ENCODE data around the gene GULP1. TPM values are rescaled to one million over a fixed set of nuclear protein-coding genes. Genes with fewer than 3 reads are reported as not detected.
"Not testable (repeated sequence)": the region's sequence is repeated elsewhere in the genome, so short reads cannot be mapped to it uniquely, and the experiment has no call there.

The GULP1 gene
- total RNA-seq, 1 donor = 42.7 TPM

- TF ChIP-seq, protein P1, sequence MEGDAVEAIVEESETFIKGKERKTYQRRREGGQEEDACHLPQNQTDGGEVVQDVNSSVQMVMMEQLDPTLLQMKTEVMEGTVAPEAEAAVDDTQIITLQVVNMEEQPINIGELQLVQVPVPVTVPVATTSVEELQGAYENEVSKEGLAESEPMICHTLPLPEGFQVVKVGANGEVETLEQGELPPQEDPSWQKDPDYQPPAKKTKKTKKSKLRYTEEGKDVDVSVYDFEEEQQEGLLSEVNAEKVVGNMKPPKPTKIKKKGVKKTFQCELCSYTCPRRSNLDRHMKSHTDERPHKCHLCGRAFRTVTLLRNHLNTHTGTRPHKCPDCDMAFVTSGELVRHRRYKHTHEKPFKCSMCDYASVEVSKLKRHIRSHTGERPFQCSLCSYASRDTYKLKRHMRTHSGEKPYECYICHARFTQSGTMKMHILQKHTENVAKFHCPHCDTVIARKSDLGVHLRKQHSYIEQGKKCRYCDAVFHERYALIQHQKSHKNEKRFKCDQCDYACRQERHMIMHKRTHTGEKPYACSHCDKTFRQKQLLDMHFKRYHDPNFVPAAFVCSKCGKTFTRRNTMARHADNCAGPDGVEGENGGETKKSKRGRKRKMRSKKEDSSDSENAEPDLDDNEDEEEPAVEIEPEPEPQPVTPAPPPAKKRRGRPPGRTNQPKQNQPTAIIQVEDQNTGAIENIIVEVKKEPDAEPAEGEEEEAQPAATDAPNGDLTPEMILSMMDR (IDR thresholded peaks at IDR 0.05; ENCODE audit: insufficient read depth, low read length) = no peak
- DNase-seq (ENCODE audit: low read depth) = no peak
- no peak overlapping the region for H3K4me3 ChIP-seq (ENCODE audit: low read depth, low read length)
Measured at GRCh38 chr2:188459061-188459460, 167.4 kb downstream of the GULP1 start.

- H3K4me3 ChIP-seq (ENCODE audit: low read depth, low read length); DNase-seq (ENCODE audit: low read depth): not testable (repeated sequence)
Measured at GRCh38 chr2:188466078-188466477, 174.4 kb downstream of the GULP1 start.

DNA sequence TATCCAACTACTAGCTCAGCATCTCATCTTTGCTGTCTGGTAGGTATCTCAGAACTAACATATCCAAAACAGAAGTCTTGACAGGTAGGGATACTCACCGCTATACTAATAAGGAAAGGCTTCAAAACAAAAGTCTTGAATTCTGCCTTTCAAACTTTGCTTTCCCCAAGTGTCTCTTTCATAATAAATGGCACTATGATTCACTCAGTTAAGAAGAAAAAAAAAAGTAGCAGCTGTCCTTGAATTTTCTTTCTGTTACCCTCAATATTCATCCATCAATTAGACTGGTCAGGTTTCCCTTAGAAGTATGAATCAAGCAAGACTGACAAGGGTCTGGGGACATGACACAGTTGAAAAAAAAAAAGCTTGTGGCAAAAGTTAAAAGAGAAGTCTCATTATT, 175.1 kb downstream of the GULP1 start:
- no peak overlapping the region for H3K4me3 ChIP-seq (ENCODE audit: low read depth, low read length)
- TF ChIP-seq, protein P1 (IDR thresholded peaks at IDR 0.05; ENCODE audit: insufficient read depth, low read length) = no peak
- DNase-seq (ENCODE audit: low read depth) = no peak

- DNase-seq (ENCODE audit: low read depth) = no peak
- H3K4me3 ChIP-seq (ENCODE audit: low read depth, low read length) = no peak overlapping the region
- TF ChIP-seq, protein P1 (IDR thresholded peaks at IDR 0.05; ENCODE audit: insufficient read depth, low read length) = no peak
Measured at GRCh38 chr2:188471166-188471565, 179.5 kb downstream of the GULP1 start.

DNA sequence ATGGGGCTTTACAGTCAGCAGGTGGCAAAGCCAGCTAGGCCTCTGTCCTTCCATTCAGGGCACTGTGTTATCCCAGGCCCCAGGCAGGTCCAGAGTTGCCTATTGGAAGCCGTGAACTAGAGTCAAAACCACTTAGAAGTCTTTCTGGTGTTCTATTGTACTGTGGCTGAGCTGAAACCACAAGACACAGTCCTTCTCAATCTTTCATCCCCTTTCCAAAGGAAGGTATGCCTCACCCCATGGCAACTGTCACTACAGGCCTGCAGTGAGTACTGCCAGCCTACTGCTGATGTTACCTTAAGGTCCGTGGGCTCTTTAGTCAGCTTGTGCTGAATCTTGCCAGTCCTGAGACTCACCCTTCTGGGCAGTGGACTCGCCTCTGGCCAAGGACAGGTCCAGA, 181.6 kb downstream of the GULP1 start:
- H3K4me3 ChIP-seq (ENCODE audit: low read depth, low read length) = no peak overlapping the region
- TF ChIP-seq, protein P1 (IDR thresholded peaks at IDR 0.05; ENCODE audit: insufficient read depth, low read length) = no peak
- DNase-seq (ENCODE audit: low read depth) = no peak

GRCh38 chr2:188474316-188474715, 182.6 kb downstream of the GULP1 start:
- no peak overlapping the region for H3K4me3 ChIP-seq (ENCODE audit: low read depth, low read length)
- TF ChIP-seq, protein P1 (IDR thresholded peaks at IDR 0.05; ENCODE audit: insufficient read depth, low read length) = no peak
- no peak for DNase-seq (ENCODE audit: low read depth)

DNA sequence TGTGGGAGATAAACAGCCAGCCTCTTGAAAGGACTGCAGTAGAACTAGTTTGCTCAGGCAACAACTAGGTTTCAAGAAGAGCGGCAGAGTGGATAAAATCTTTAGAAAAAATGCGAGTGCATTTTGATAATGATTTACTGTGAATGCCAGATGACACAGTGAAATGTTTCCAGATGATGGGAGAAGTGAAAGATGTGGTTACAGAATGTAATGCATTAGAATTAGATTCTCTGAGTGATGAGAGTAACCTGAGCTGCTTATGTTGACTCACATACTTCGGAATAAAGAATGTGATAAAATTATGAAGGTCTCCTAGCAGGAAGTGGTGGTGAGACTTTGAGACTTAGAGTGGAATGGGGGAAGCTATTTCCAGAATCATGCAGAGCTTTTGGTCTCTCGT, 184.3 kb downstream of the GULP1 start:
- no peak overlapping the region for H3K4me3 ChIP-seq (ENCODE audit: low read depth, low read length)
- peak; percentile 7 for DNase-seq (ENCODE audit: low read depth)
- TF ChIP-seq, protein P1 (IDR thresholded peaks at IDR 0.05; ENCODE audit: insufficient read depth, low read length) = no peak
